K562 (cell line): ENCODE measurements around the gene AHNAK. TPM values are rescaled to one million over a fixed set of nuclear protein-coding genes. Genes with fewer than 3 reads are reported as not detected.

Experiments
- ATAC-seq: fragments of 200-7000 bp; cut with Tn5 transposase; 3 replicates; pipeline ENCODE4 v1.9.1; 2020; ENCODE audit warnings: moderate library complexity
- BruUV-seq: library from RNA; stranded (reverse); fragments of 400-500 nt; replicated peaks from 2 replicates; lab custom pipeline; 2021; lab: Mats Ljungman, UMichigan
- CTCF ChIA-PET: fragments of 300-600 bp; formaldehyde crosslinking; extraction: SDS; loops from one replicate; lab custom pipeline; 2021; ENCODE audit warnings: low intra/inter-chr PET ratio; lab: Yijun Ruan, JAX
- POLR2A ChIA-PET: fragments of 300-600, 350-650 bp; sonication (Branson Sonifier 250); formaldehyde crosslinking; extraction: SDS; loops from one replicate; lab custom pipeline; 2021; ENCODE audit warnings: antibody characterized with exemption, inconsistent platforms; lab: Yijun Ruan, JAX
- DNase-seq, 4 experiments: peaks; one replicate each; pipeline versions ENCODE4 v3.0.0 to v3.0.0-alpha.2; 2011 to 2018; ENCODE audit warnings: low spot score in 3 of 4, mixed read lengths in 3 of 4; ENCODE audit errors: extremely low read depth in 1 of 4
- FAIRE-seq: peaks from 2 replicates; lab custom pipeline; 2011; peaks lifted over from hg19 to GRCh38; lab: Jason Lieb, UNC
- H2AFZ ChIP-seq: 2 replicates; pipeline ENCODE4 v1.6.0; 2011; ENCODE audit warnings: low read depth, low read length, control low read depth, inconsistent platforms
- H3K27ac ChIP-seq: fragments of 200-600 bp; 3 replicates; pipeline ENCODE4 v1.8.0; 2011; ENCODE audit warnings: low read depth, mild to moderate bottlenecking, control low read depth, inconsistent platforms, low read length, moderate library complexity, mixed read lengths; ENCODE audit errors: extremely low read depth
- H3K27me3 ChIP-seq, 2 experiments: fragments of 300-600 bp in 1 of 2; 2 replicates in 1 of 2; 3 replicates in 1 of 2; pipeline versions ENCODE4 v1.6.0 to v1.8.0; 2011; ENCODE audit warnings: inconsistent platforms in 2 of 2, low read length in 2 of 2, mild to moderate bottlenecking in 1 of 2, mixed read lengths in 1 of 2, moderate library complexity in 1 of 2; ENCODE audit not compliant: control insufficient read depth in 2 of 2, insufficient read depth in 2 of 2
- H3K36me3 ChIP-seq: fragments of 300-600 bp; 3 replicates; pipeline ENCODE4 v1.8.0; 2011; ENCODE audit warnings: mild to moderate bottlenecking, low read length, inconsistent platforms; ENCODE audit not compliant: control insufficient read depth, insufficient read depth
- H3K4me1 ChIP-seq, 2 experiments: fragments of 200-600 bp in 1 of 2; replicated peaks in 1 of 2; 2 replicates in 1 of 2; 3 replicates in 1 of 2; pipeline versions ENCODE4 v1.5.1 to v1.8.0; 2011; ENCODE audit warnings: inconsistent platforms in 2 of 2, low read length in 2 of 2, mild to moderate bottlenecking in 1 of 2, mixed read lengths in 1 of 2, moderate library complexity in 1 of 2; ENCODE audit not compliant: control insufficient read depth in 2 of 2, insufficient read depth in 2 of 2
- H3K4me2 ChIP-seq: 2 replicates; pipeline ENCODE4 v1.6.1; 2011; ENCODE audit warnings: low read length, control low read depth, inconsistent platforms, mixed read lengths; ENCODE audit not compliant: insufficient read depth
- H3K4me3 ChIP-seq: fragments of 200-600 bp; sonication (generic), shearing (Covaris generic); 2 replicates; pipeline ENCODE4 v1.5.1; 2016; ENCODE audit warnings: control low read depth, inconsistent platforms
- H3K79me2 ChIP-seq: fragments of 200-600 bp; 3 replicates; pipeline ENCODE4 v1.8.0; 2011; ENCODE audit warnings: low read length, inconsistent platforms; ENCODE audit not compliant: control insufficient read depth, insufficient read depth
- H3K9ac ChIP-seq, 2 experiments: 2 replicates each; pipeline versions ENCODE4 v1.6.0 to v1.6.1; 2011; ENCODE audit warnings: low read depth in 2 of 2, low read length in 2 of 2, control low read depth in 1 of 2, inconsistent platforms in 1 of 2, mild to moderate bottlenecking in 1 of 2, mixed read lengths in 1 of 2; ENCODE audit not compliant: insufficient read depth in 1 of 2
- H3K9me1 ChIP-seq: one replicate; pipeline ENCODE4 v1.6.0; 2011; ENCODE audit warnings: inconsistent platforms, mild to moderate bottlenecking, low read length, moderate library complexity; ENCODE audit not compliant: control insufficient read depth, insufficient read depth
- H3K9me3 ChIP-seq: replicated peaks from 2 replicates; pipeline ENCODE4 v1.5.1; 2011; ENCODE audit warnings: low read depth, low read length, inconsistent platforms; ENCODE audit not compliant: control insufficient read depth, insufficient read depth
- H4K20me1 ChIP-seq: replicated peaks from 2 replicates; pipeline ENCODE4 v1.6.1; 2011; ENCODE audit warnings: low read length, inconsistent platforms, mixed read lengths; ENCODE audit not compliant: control insufficient read depth, insufficient read depth
- KLF10 ChIP-seq: fragments of 250-450 bp; sonication (Bioruptor Pico); IDR thresholded peaks from 2 replicates; pipeline ENCODE4 v1.6.1; 2021; ENCODE audit warnings: matching md5 sums
- MYC ChIP-seq, 2 experiments: fragments of 250-450 bp in 1 of 2; sonication (Bioruptor Pico) in 1 of 2; IDR thresholded peaks; 2 replicates each; pipeline versions ENCODE4 v1.5.1 to v1.6.1; 2012 to 2021; ENCODE audit warnings: low read depth in 2 of 2, borderline replicate concordance in 1 of 2, improper control_type of control experiment in 1 of 2, low read length in 1 of 2, mild to moderate bottlenecking in 1 of 2, moderate library complexity in 1 of 2
- NCOA4 ChIP-seq: fragments of 450-650 bp; IDR thresholded peaks from 2 replicates; pipeline ENCODE4 v1.6.1; 2018; ENCODE audit warnings: mild to moderate bottlenecking; ENCODE audit not compliant: partially characterized antibody
- RB1 ChIP-seq: fragments of 450-650 bp; IDR thresholded peaks from 2 replicates; pipeline ENCODE4 v1.6.1; 2017; ENCODE audit warnings: low read depth, mild to moderate bottlenecking
- SMAD3 ChIP-seq: fragments of 450-650 bp; formaldehyde crosslinking; conservative IDR thresholded peaks from 2 replicates; pipeline ENCODE4 v1.4.0; 2020; ENCODE audit warnings: mild to moderate bottlenecking
- ZEB2 ChIP-seq: fragments of 450-650 bp; IDR thresholded peaks from 2 replicates; pipeline ENCODE4 v1.6.1; 2016
- WGBS: fragments of 100-300 bp; shearing (Covaris generic); methylation state at CpG from one replicate; pipeline ENCODE4 v1.1.6; 2016; ENCODE audit warnings: low coverage, mixed read lengths; ENCODE audit not compliant: insufficient coverage; ENCODE audit errors: missing lambda C conversion rate; 5-methylcytosine and 5-hydroxymethylcytosine counted together
- in situ Hi-C: fragments of 300-500 bp; cut with MboI; formaldehyde crosslinking; loops from 4 replicates; pipeline ENCODE4 v1.15.0; 2018; ENCODE audit warnings: inconsistent platforms, mixed read lengths
- intact Hi-C: fragments of 100-400 bp; cut with micrococcal nuclease; formaldehyde crosslinking; loops from 2 replicates; pipeline ENCODE4 v1.14.2; 2022
- polyA plus RNA-seq, 8 experiments: library from polyadenylated mRNA; depleted of rRNA in 4 of 8; stranded (reverse) in 5 of 8; unstranded in 3 of 8; fragments of >200 nt; fragmentation: Nextera tagmentation in 2 of 8; fragmentation: Illumina TruSeq in 1 of 8; extraction: Ambion mirVana in 2 of 8; extraction: Trizol in 1 of 8; gene quantifications; 2 replicates each; pipeline versions ENCODE4 v1.2.1 to v1.2.3, GENCODE V29; 2011 to 2014; ENCODE audit warnings: inconsistent platforms in 1 of 8, missing spikeins in 1 of 8
- total RNA-seq, 7 experiments: library from RNA; depleted of rRNA in 6 of 7; stranded (reverse); fragments of >200 nt in 6 of 7; fragmentation: Illumina TruSeq in 2 of 7; extraction: Trizol in 2 of 7; gene quantifications; 2 replicates each; pipeline versions ENCODE4 v1.2.1 to v1.2.3, GENCODE V29; 2011 to 2021; ENCODE audit warnings: low replicate concordance in 1 of 7
- TF ChIP-seq, protein P1 (sequence below): IDR thresholded peaks from 3 replicates; pipeline ENCODE4 v1.6.1; 2011; ENCODE audit warnings: borderline replicate concordance, mild to moderate bottlenecking, moderate library complexity; ENCODE audit not compliant: insufficient read length; ENCODE audit errors: extremely low read depth
- TF ChIP-seq, protein P2 (sequence below): fragments of 150-350 bp; conservative IDR thresholded peaks from 2 replicates; pipeline ENCODE4 v1.6.1; 2014; ENCODE audit warnings: low read length

The AHNAK gene
- total and polyA plus RNA-seq, 9 of the 15 experiments (the other 6 are each of a cell fraction or from before 2014, with no cell fraction given), result 1.5 to 89.7 (median 45.0) TPM

GRCh38 chr11:62406034-62406433, 140.6 kb downstream of the AHNAK start:
- no peaks in the 10 kb centered on the region for H3K27me3 ChIP-seq
- DNase-seq, result no peak
- in situ Hi-C loops (no loop called here), intact Hi-C loops (no loop called here)
- no peaks in the 10 kb centered on the region for H3K79me2 ChIP-seq
- H2AFZ ChIP-seq, result 0 out of 2 replicates have a peak overlapping the region, but pooled peaks have one; percentile 2
- TF ChIP-seq RB1 (no peak), MYC (IDR thresholded peaks at IDR 0.05; ENCODE audit: low read depth, low read length) (no peak), MYC (CRISPR knock-in tag; IDR thresholded peaks at IDR 0.05; ENCODE audit: borderline replicate concordance, low read depth) (no peak), NCOA4 (no peak), KLF10 (CRISPR knock-in tag) (no peak), ZEB2 (no peak), SMAD3 (CRISPR knock-in tag) (no peak)
- TF ChIP-seq, protein P1, sequence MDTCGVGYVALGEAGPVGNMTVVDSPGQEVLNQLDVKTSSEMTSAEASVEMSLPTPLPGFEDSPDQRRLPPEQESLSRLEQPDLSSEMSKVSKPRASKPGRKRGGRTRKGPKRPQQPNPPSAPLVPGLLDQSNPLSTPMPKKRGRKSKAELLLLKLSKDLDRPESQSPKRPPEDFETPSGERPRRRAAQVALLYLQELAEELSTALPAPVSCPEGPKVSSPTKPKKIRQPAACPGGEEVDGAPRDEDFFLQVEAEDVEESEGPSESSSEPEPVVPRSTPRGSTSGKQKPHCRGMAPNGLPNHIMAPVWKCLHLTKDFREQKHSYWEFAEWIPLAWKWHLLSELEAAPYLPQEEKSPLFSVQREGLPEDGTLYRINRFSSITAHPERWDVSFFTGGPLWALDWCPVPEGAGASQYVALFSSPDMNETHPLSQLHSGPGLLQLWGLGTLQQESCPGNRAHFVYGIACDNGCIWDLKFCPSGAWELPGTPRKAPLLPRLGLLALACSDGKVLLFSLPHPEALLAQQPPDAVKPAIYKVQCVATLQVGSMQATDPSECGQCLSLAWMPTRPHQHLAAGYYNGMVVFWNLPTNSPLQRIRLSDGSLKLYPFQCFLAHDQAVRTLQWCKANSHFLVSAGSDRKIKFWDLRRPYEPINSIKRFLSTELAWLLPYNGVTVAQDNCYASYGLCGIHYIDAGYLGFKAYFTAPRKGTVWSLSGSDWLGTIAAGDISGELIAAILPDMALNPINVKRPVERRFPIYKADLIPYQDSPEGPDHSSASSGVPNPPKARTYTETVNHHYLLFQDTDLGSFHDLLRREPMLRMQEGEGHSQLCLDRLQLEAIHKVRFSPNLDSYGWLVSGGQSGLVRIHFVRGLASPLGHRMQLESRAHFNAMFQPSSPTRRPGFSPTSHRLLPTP, result no peak
- TF ChIP-seq, protein P2, sequence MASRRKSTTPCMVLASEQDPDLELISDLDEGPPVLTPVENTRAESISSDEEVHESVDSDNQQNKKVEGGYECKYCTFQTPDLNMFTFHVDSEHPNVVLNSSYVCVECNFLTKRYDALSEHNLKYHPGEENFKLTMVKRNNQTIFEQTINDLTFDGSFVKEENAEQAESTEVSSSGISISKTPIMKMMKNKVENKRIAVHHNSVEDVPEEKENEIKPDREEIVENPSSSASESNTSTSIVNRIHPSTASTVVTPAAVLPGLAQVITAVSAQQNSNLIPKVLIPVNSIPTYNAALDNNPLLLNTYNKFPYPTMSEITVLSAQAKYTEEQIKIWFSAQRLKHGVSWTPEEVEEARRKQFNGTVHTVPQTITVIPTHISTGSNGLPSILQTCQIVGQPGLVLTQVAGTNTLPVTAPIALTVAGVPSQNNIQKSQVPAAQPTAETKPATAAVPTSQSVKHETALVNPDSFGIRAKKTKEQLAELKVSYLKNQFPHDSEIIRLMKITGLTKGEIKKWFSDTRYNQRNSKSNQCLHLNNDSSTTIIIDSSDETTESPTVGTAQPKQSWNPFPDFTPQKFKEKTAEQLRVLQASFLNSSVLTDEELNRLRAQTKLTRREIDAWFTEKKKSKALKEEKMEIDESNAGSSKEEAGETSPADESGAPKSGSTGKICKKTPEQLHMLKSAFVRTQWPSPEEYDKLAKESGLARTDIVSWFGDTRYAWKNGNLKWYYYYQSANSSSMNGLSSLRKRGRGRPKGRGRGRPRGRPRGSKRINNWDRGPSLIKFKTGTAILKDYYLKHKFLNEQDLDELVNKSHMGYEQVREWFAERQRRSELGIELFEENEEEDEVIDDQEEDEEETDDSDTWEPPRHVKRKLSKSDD, result no peak
- no peaks in the 10 kb centered on the region for H3K9me1 ChIP-seq
- ChIA-PET POLR2A (interaction anchor here (0.6 to 1.4 kb wide), 3 partner anchors 10 to 155 kb away, joined by 3 to 5 read pairs (median 4); no protein-coding TSS in a partner anchor), CTCF (no interaction called here)
- H3K4me3 ChIP-seq, result no peak overlapping the region
- no peak overlapping the region for H3K9ac ChIP-seq
- H3K27ac ChIP-seq, result no peak overlapping the region
- H3K9me3 ChIP-seq, result no peaks in the 10 kb centered on the region
- FAIRE-seq, result no peak
- peaks cover 3 to 15% of the 10 kb centered on the region in 2 experiments; a peak in 4 of 5 replicates for H3K4me1 ChIP-seq
- ATAC-seq, result no peak
- 62% methylated on average over 4 of the region's 4 CpGs for WGBS
- H4K20me1 ChIP-seq, result no peaks in the 10 kb centered on the region
- H3K36me3 ChIP-seq, result no peaks in the 10 kb centered on the region
- H3K4me2 ChIP-seq, result no peak overlapping the region
- BruUV-seq, result no TSS peak
